ENCODE measurements around the gene GTPBP4. TPM values are rescaled to one million over a fixed set of nuclear protein-coding genes. Genes with fewer than 3 reads are reported as not detected.
"Not testable (repeated sequence)": the region's sequence is repeated elsewhere in the genome, so short reads cannot be mapped to it uniquely, and the experiment has no call there.

The GTPBP4 gene
- total RNA-seq, 1 experiment from 2014 or later: 41.2 TPM

DNA sequence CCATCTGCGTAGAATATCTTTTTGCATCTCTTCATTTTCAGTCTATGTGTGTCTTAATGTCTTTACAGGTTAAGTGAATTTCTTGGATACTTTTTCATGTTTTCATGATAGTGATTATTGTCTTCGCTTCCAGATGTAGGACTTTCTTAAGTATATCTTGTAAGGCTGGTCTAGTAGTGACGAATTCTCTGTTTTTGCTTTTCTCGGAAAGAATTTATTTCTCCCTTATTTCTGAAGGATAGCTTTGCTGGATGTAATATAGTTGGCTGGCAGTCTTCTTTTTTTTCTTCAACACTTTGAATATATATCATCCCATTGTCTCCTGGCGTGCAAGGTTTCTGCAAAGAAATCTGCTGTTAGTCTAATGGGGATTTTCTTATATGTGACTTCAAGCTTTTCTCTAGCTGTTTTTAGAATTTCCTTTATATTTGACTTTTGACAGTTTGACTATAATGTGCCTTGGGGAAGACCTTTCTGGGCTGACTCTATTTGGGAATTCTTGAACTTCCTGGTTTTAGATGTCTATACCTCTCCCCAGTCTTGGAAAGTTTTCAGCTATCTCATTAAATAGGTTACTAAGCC is 14.3 kb downstream of the GTPBP4 start:
- DNase-seq: no peak
- Histone ChIP-seq H3K9me3 (ENCODE audit: low read length) (no peaks in the 10 kb centered on the region), H3K27ac (ENCODE audit: low read length) (no peak overlapping the region), H3K4me1 (ENCODE audit: low read length) (no peaks in the 10 kb centered on the region), H3K4me2 (ENCODE audit: low read depth, low read length, poor library complexity, severe bottlenecking) (no peak overlapping the region), H2AFZ (ENCODE audit: low read length) (no peak overlapping the region), H3K36me3 (ENCODE audit: insufficient read depth, low read length) (peaks cover 74% of the 10 kb centered on the region), H3K27me3 (ENCODE audit: low read length) (no peaks in the 10 kb centered on the region), H3K79me2 (ENCODE audit: low read length) (peaks cover 77% of the 10 kb centered on the region), H3K9ac (ENCODE audit: low read length) (no peak overlapping the region), H3K4me3 (ENCODE audit: low read length) (no peak overlapping the region), H3K9me2 (replicated peaks; ENCODE audit: insufficient read depth, low read length) (no peaks in the 10 kb centered on the region), H4K20me1 (ENCODE audit: insufficient read depth, low read depth, low read length) (peaks cover 34% of the 10 kb centered on the region)

DNA sequence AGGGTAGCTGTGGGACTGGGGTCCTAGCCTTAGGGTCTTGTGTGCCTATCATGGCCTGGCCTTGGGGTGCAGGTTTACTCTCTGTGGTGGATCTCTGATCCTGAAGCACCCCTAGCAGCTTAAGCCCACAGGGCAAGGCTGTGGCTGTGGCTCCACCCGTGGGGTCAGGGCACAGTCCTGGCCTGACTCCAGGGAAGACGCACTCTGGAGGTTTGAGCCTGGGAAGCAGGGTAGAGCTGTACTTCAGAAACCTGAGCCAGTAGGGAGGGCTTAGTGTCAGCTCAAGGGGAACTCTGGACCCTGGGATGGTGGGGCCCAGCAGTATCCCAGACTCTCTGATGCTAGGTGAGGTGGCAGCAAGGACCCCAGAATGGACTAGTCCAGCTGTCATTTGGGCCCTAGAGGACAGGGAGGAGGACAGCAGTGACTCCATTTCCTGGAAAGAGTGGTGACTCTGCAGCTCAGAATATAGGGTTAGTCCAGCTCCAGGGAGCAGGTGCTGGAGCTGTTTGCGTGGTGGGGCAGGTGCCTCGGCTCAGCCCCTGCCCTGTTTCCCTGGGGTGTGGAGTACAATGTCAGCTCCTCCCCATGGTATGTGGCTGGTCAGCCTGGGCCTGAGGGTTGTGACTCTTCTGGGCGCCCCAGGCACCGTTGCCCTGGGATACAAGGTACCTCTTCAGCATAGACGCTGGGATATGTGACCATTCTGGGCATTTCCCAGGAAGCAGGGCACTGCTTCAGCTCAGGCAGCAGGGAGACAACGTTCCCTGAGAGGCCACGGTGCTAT is 15.8 kb downstream of the GTPBP4 start:
- peaks cover 70% of the 10 kb centered on the region for H3K79me2 ChIP-seq (ENCODE audit: low read length)
- H3K27me3 ChIP-seq (ENCODE audit: low read length): no peaks in the 10 kb centered on the region
- no peaks in the 10 kb centered on the region for H3K9me3 ChIP-seq (ENCODE audit: low read length)

GRCh38 chr10:1006573-1006972 is 18.3 kb downstream of the GTPBP4 start:
- no peak overlapping the region for H3K4me3 ChIP-seq (ENCODE audit: low read length)
- no peaks in the 10 kb centered on the region for H3K9me2 ChIP-seq (replicated peaks; ENCODE audit: insufficient read depth, low read length)
- no peak overlapping the region for H2AFZ ChIP-seq (ENCODE audit: low read length)
- H3K9ac ChIP-seq (ENCODE audit: low read length): no peak overlapping the region
- H3K4me2 ChIP-seq (ENCODE audit: low read depth, low read length, poor library complexity, severe bottlenecking): no peak overlapping the region
- peaks cover 75% of the 10 kb centered on the region for H3K36me3 ChIP-seq (ENCODE audit: insufficient read depth, low read length)
- no peak overlapping the region for H3K27ac ChIP-seq (ENCODE audit: low read length)
- H3K4me1 ChIP-seq (ENCODE audit: low read length): no peaks in the 10 kb centered on the region
- no peaks in the 10 kb centered on the region for H3K9me3 ChIP-seq (ENCODE audit: low read length)
- no peak for DNase-seq
- no peaks in the 10 kb centered on the region for H3K27me3 ChIP-seq (ENCODE audit: low read length)
- H4K20me1 ChIP-seq (ENCODE audit: insufficient read depth, low read depth, low read length): peaks cover 34% of the 10 kb centered on the region
- peaks cover 48% of the 10 kb centered on the region for H3K79me2 ChIP-seq (ENCODE audit: low read length)

More for the DNA sequence above, 15.8 kb downstream of the GTPBP4 start:
- no peak for DNase-seq
- Histone ChIP-seq H3K4me2 (ENCODE audit: low read depth, low read length, poor library complexity, severe bottlenecking) (no peak overlapping the region), H3K4me3 (ENCODE audit: low read length) (no peak overlapping the region), H3K4me1 (ENCODE audit: low read length) (no peaks in the 10 kb centered on the region), H3K9me2 (replicated peaks; ENCODE audit: insufficient read depth, low read length) (no peaks in the 10 kb centered on the region), H4K20me1 (ENCODE audit: insufficient read depth, low read depth, low read length) (peaks cover 34% of the 10 kb centered on the region), H3K27ac (ENCODE audit: low read length) (no peak overlapping the region), H2AFZ (ENCODE audit: low read length) (no peak overlapping the region), H3K36me3 (ENCODE audit: insufficient read depth, low read length) (peaks cover 75% of the 10 kb centered on the region), H3K9ac (ENCODE audit: low read length) (no peak overlapping the region)

DNA sequence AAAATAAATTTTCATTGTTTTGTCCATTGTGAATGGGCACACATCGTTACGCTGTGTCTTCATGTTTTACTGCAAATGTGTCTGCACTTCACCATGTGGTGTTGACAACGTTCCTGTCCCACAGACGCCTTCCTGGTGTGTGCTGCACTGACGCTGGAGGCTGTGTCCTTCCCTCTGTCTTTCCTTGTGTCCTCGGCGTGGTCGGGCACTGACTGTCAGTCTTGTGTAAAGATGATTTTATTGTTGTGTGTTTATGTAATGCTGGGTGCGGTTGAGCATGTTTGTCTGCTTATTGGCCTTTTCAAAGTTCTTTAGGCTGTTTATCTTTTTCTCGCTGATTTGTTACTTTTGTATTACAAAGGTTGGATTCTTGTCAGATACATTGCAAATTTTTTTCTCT is 19.3 kb downstream of the GTPBP4 start:
- Histone ChIP-seq H3K4me2 (ENCODE audit: low read depth, low read length, poor library complexity, severe bottlenecking) (no peak overlapping the region), H3K4me1 (ENCODE audit: low read length) (no peaks in the 10 kb centered on the region), H3K79me2 (ENCODE audit: low read length) (peaks cover 38% of the 10 kb centered on the region), H3K36me3 (ENCODE audit: insufficient read depth, low read length) (peaks cover 74% of the 10 kb centered on the region), H3K27ac (ENCODE audit: low read length) (no peak overlapping the region), H3K9ac (ENCODE audit: low read length) (no peak overlapping the region), H3K9me2 (replicated peaks; ENCODE audit: insufficient read depth, low read length) (no peaks in the 10 kb centered on the region), H2AFZ (ENCODE audit: low read length) (no peak overlapping the region), H3K9me3 (ENCODE audit: low read length) (no peaks in the 10 kb centered on the region), H4K20me1 (ENCODE audit: insufficient read depth, low read depth, low read length) (peaks cover 27% of the 10 kb centered on the region), H3K4me3 (ENCODE audit: low read length) (no peak overlapping the region), H3K27me3 (ENCODE audit: low read length) (no peaks in the 10 kb centered on the region)
- no peak for DNase-seq

- Histone ChIP-seq H3K4me2 (ENCODE audit: low read depth, low read length, poor library complexity, severe bottlenecking) (no peak overlapping the region), H3K27ac (ENCODE audit: low read length) (no peak overlapping the region), H3K9me2 (replicated peaks; ENCODE audit: insufficient read depth, low read length) (no peaks in the 10 kb centered on the region), H4K20me1 (ENCODE audit: insufficient read depth, low read depth, low read length) (peaks cover 13% of the 10 kb centered on the region), H3K79me2 (ENCODE audit: low read length) (peaks cover 25% of the 10 kb centered on the region), H3K9me3 (ENCODE audit: low read length) (no peaks in the 10 kb centered on the region), H3K4me3 (ENCODE audit: low read length) (no peak overlapping the region), H3K9ac (ENCODE audit: low read length) (no peak overlapping the region), H3K4me1 (ENCODE audit: low read length) (no peaks in the 10 kb centered on the region), H3K36me3 (ENCODE audit: insufficient read depth, low read length) (peaks cover 63% of the 10 kb centered on the region), H2AFZ (ENCODE audit: low read length) (no peak overlapping the region), H3K27me3 (ENCODE audit: low read length) (no peaks in the 10 kb centered on the region)
- no peak for DNase-seq
These were observed 20.8 kb downstream of the GTPBP4 start for GRCh38 chr10:1009071-1009494.

GRCh38 chr10:1009947-1010346 is 21.7 kb downstream of the GTPBP4 start:
- H3K9me2 ChIP-seq (replicated peaks; ENCODE audit: insufficient read depth, low read length); DNase-seq; H3K27ac ChIP-seq (ENCODE audit: low read length); H3K9me3 ChIP-seq (ENCODE audit: low read length); H3K9ac ChIP-seq (ENCODE audit: low read length); H3K4me1 ChIP-seq (ENCODE audit: low read length); H3K4me3 ChIP-seq (ENCODE audit: low read length); H3K4me2 ChIP-seq (ENCODE audit: low read depth, low read length, poor library complexity, severe bottlenecking); H2AFZ ChIP-seq (ENCODE audit: low read length); H3K27me3 ChIP-seq (ENCODE audit: low read length): not testable (repeated sequence)
- H4K20me1 ChIP-seq (ENCODE audit: insufficient read depth, low read depth, low read length): 0 out of 2 replicates have a peak, but pooled peaks cover 10% of the 10 kb centered on the region
- H3K79me2 ChIP-seq (ENCODE audit: low read length): peaks cover 19% of the 10 kb centered on the region
- H3K36me3 ChIP-seq (ENCODE audit: insufficient read depth, low read length): peaks cover 60% of the 10 kb centered on the region

- H4K20me1 ChIP-seq (ENCODE audit: insufficient read depth, low read depth, low read length): 0 out of 2 replicates have a peak, but pooled peaks cover 11% of the 10 kb centered on the region
- H3K9ac ChIP-seq (ENCODE audit: low read length): no peak overlapping the region
- no peak overlapping the region for H3K4me2 ChIP-seq (ENCODE audit: low read depth, low read length, poor library complexity, severe bottlenecking)
- no peaks in the 10 kb centered on the region for H3K9me3 ChIP-seq (ENCODE audit: low read length)
- no peak for DNase-seq
- H3K27me3 ChIP-seq (ENCODE audit: low read length): no peaks in the 10 kb centered on the region
- peaks cover 14% of the 10 kb centered on the region for H3K79me2 ChIP-seq (ENCODE audit: low read length)
- no peaks in the 10 kb centered on the region for H3K9me2 ChIP-seq (replicated peaks; ENCODE audit: insufficient read depth, low read length)
- H2AFZ ChIP-seq (ENCODE audit: low read length): no peak overlapping the region
- no peak overlapping the region for H3K4me3 ChIP-seq (ENCODE audit: low read length)
- H3K27ac ChIP-seq (ENCODE audit: low read length): no peak overlapping the region
- H3K4me1 ChIP-seq (ENCODE audit: low read length): no peaks in the 10 kb centered on the region
- peaks cover 57% of the 10 kb centered on the region for H3K36me3 ChIP-seq (ENCODE audit: insufficient read depth, low read length)
These were observed 22.5 kb downstream of the GTPBP4 start for GRCh38 chr10:1010703-1011102.

GRCh38 chr10:1011696-1012095 is 23.5 kb downstream of the GTPBP4 start:
- no peak overlapping the region for H3K9ac ChIP-seq (ENCODE audit: low read length)

More at GRCh38 chr10:1011696-1012095, 23.5 kb downstream of the GTPBP4 start:
- Histone ChIP-seq H3K4me2 (ENCODE audit: low read depth, low read length, poor library complexity, severe bottlenecking) (no peak overlapping the region), H3K9me3 (ENCODE audit: low read length) (no peaks in the 10 kb centered on the region), H3K36me3 (ENCODE audit: insufficient read depth, low read length) (peaks cover 57% of the 10 kb centered on the region), H3K27me3 (ENCODE audit: low read length) (no peaks in the 10 kb centered on the region), H4K20me1 (ENCODE audit: insufficient read depth, low read depth, low read length) (0 out of 2 replicates have a peak, but pooled peaks cover 7% of the 10 kb centered on the region), H3K79me2 (ENCODE audit: low read length) (peaks cover 9% of the 10 kb centered on the region), H3K9me2 (replicated peaks; ENCODE audit: insufficient read depth, low read length) (no peaks in the 10 kb centered on the region), H3K4me3 (ENCODE audit: low read length) (no peak overlapping the region), H3K27ac (ENCODE audit: low read length) (no peak overlapping the region), H2AFZ (ENCODE audit: low read length) (no peak overlapping the region), H3K4me1 (ENCODE audit: low read length) (no peaks in the 10 kb centered on the region)
- DNase-seq: no peak
